ENCODE measurements around the gene AGAP1.

The AGAP1 gene

GRCh38 chr2:235858881-235859280 is 365.0 kb downstream of the AGAP1 start:
- DNase-seq = no peak

GRCh38 chr2:235859651-235860050 is 365.8 kb downstream of the AGAP1 start:
- DNase-seq = no peak

GRCh38 chr2:235860111-235860510 is 366.3 kb downstream of the AGAP1 start:
- no peak for DNase-seq

GRCh38 chr2:235860871-235861270 is 367.0 kb downstream of the AGAP1 start:
- DNase-seq = no peak

GRCh38 chr2:235861383-235861782 is 367.5 kb downstream of the AGAP1 start:
- DNase-seq = no peak

GRCh38 chr2:235863414-235863813 is 369.6 kb downstream of the AGAP1 start:
- no peak for DNase-seq

GRCh38 chr2:235864302-235864701 is 370.5 kb downstream of the AGAP1 start:
- DNase-seq = no peak

- no peak for DNase-seq
These were observed 371.1 kb downstream of the AGAP1 start for GRCh38 chr2:235864733-235865515.

GRCh38 chr2:235866373-235866772 is 372.5 kb downstream of the AGAP1 start:
- no peak for DNase-seq

GRCh38 chr2:235868224-235868623 is 374.4 kb downstream of the AGAP1 start:
- DNase-seq = no peak

- DNase-seq = no peak
These were observed 374.8 kb downstream of the AGAP1 start for GRCh38 chr2:235868645-235869044.

- no peak for DNase-seq
These were observed 376.7 kb downstream of the AGAP1 start for GRCh38 chr2:235870515-235870914.

- DNase-seq = no peak
These were observed 382.3 kb downstream of the AGAP1 start for GRCh38 chr2:235876099-235876679.

GRCh38 chr2:235877275-235877802 is 383.5 kb downstream of the AGAP1 start:
- no peak for DNase-seq

GRCh38 chr2:235879116-235879515 is 385.3 kb downstream of the AGAP1 start:
- DNase-seq = no peak

- DNase-seq = no peak
These were observed 389.8 kb downstream of the AGAP1 start for GRCh38 chr2:235883675-235884074.

- DNase-seq = no peak
These were observed 395.4 kb downstream of the AGAP1 start for GRCh38 chr2:235889302-235889630.

- no peak for DNase-seq
These were observed 399.4 kb downstream of the AGAP1 start for GRCh38 chr2:235893129-235893698.

GRCh38 chr2:235894839-235895238 is 401.0 kb downstream of the AGAP1 start:
- DNase-seq = no peak

GRCh38 chr2:235896061-235896460 is 402.2 kb downstream of the AGAP1 start:
- DNase-seq = no peak

- no peak for DNase-seq
These were observed 404.1 kb downstream of the AGAP1 start for GRCh38 chr2:235897992-235898391.

GRCh38 chr2:235898766-235899165 is 404.9 kb downstream of the AGAP1 start:
- no peak for DNase-seq

GRCh38 chr2:235900631-235901030 is 406.8 kb downstream of the AGAP1 start:
- DNase-seq = no peak

GRCh38 chr2:235901243-235901642 is 407.4 kb downstream of the AGAP1 start:
- no peak for DNase-seq

Measured in activated CD4-positive, alpha-beta T cell treated with anti-CD3 and anti-CD28 coated beads, Interleukin-2, amount 50 U/mL, for 1 hour (primary cell).